Activated naive CD4-positive, alpha-beta T cell treated with Interleukin-2 at 50 U/mL for 16 hours (primary cell): ENCODE measurements around the gene OLFM4.

ENCODE experiments used
- DNase-seq: peaks from one replicate; pipeline ENCODE4 v3.0.0-alpha.2; 2020

The OLFM4 gene

GRCh38 chr13:53068585-53069520, 40.2 kb downstream of the OLFM4 start:
- no peak for DNase-seq

- DNase-seq = no peak
Measured at GRCh38 chr13:53069800-53070199, 41.2 kb downstream of the OLFM4 start.

GRCh38 chr13:53073711-53074110, 45.1 kb downstream of the OLFM4 start:
- DNase-seq = no peak

GRCh38 chr13:53074114-53074513, 45.5 kb downstream of the OLFM4 start:
- DNase-seq = no peak

- DNase-seq = no peak
Measured at GRCh38 chr13:53075356-53076041, 46.9 kb downstream of the OLFM4 start.

GRCh38 chr13:53079691-53080090, 51.1 kb downstream of the OLFM4 start:
- no peak for DNase-seq

- no peak for DNase-seq
Measured at GRCh38 chr13:53088871-53089270, 60.3 kb downstream of the OLFM4 start.

- DNase-seq = no peak
Measured at GRCh38 chr13:53089951-53090350, 61.3 kb downstream of the OLFM4 start.

GRCh38 chr13:53090461-53090860, 61.8 kb downstream of the OLFM4 start:
- DNase-seq = no peak

GRCh38 chr13:53092931-53093330, 64.3 kb downstream of the OLFM4 start:
- DNase-seq = no peak

GRCh38 chr13:53098455-53098854, 69.8 kb downstream of the OLFM4 start:
- no peak for DNase-seq

GRCh38 chr13:53100394-53101063, 71.9 kb downstream of the OLFM4 start:
- DNase-seq = no peak
